Erythroblast (primary cell): ENCODE measurements around the gene GSC.

Experiments used
- GATA1 ChIP-seq: IDR thresholded peaks from 2 replicates; pipeline ENCODE4 v1.6.1; 2011; ENCODE audit warnings: low read depth, mild to moderate bottlenecking, control low read depth, low read length, moderate library complexity
- POLR2A ChIP-seq: IDR thresholded peaks from 2 replicates; pipeline ENCODE4 v1.6.1; 2011; ENCODE audit warnings: mild to moderate bottlenecking, low read length

- TF ChIP-seq POLR2A (no peak), GATA1 (no peak)
Measured at GRCh38 chr14:94738097-94738496, 31.8 kb downstream of the GSC start.
